Fibroblast of lung (primary cell): ENCODE results near the gene IL26. TPM values are rescaled to one million over a fixed set of nuclear protein-coding genes. Genes with fewer than 3 reads are reported as not detected.

ENCODE experiments used
- DNase-seq, 2 donors: peaks; one replicate each; pipeline versions ENCODE4 v3.0.0 to v3.0.0-alpha.2; 2010; ENCODE audit warnings: low read depth in 2 of 2
- H2AFZ ChIP-seq: 2 replicates; pipeline ENCODE4 v1.5.1; 2012; ENCODE audit warnings: low read length, control low read depth, inconsistent platforms
- H3K27ac ChIP-seq: 2 replicates; pipeline ENCODE4 v1.5.1; 2011; ENCODE audit warnings: low read length, control low read depth; ENCODE audit not compliant: insufficient read depth
- H3K27me3 ChIP-seq: 2 replicates; pipeline ENCODE4 v1.5.1; 2011; ENCODE audit warnings: mild to moderate bottlenecking, low read length; ENCODE audit not compliant: control insufficient read depth, insufficient read depth
- H3K36me3 ChIP-seq: 2 replicates; pipeline ENCODE4 v1.5.1; 2011; ENCODE audit warnings: low read length; ENCODE audit not compliant: control insufficient read depth, insufficient read depth
- H3K4me1 ChIP-seq: 2 replicates; pipeline ENCODE4 v1.5.1; 2011; ENCODE audit warnings: low read length; ENCODE audit not compliant: control insufficient read depth, insufficient read depth; ENCODE audit errors: extremely low read depth
- H3K4me2 ChIP-seq: 2 replicates; pipeline ENCODE4 v1.5.1; 2011; ENCODE audit warnings: low read length, control low read depth; ENCODE audit not compliant: insufficient read depth; ENCODE audit errors: extremely low read depth
- H3K4me3 ChIP-seq, 4 experiments: fragments of 200-600 bp in 1 of 4; sonication (generic) in 1 of 4; replicated peaks in 1 of 4; 2 replicates each; pipeline ENCODE4 v1.5.1; 2011 to 2016; ENCODE audit warnings: low read length in 4 of 4, low read depth in 3 of 4, mild to moderate bottlenecking in 3 of 4, control low read depth in 2 of 4, inconsistent platforms in 1 of 4, mixed read lengths in 1 of 4; ENCODE audit not compliant: insufficient read depth in 1 of 4; ENCODE audit errors: control extremely low read depth in 1 of 4
- H3K79me2 ChIP-seq: 2 replicates; pipeline ENCODE4 v1.5.1; 2012; ENCODE audit warnings: mild to moderate bottlenecking, low read length, inconsistent platforms; ENCODE audit not compliant: control insufficient read depth, insufficient read depth
- H3K9ac ChIP-seq: 2 replicates; pipeline ENCODE4 v1.5.1; 2011; ENCODE audit warnings: mild to moderate bottlenecking, low read length, control low read depth; ENCODE audit not compliant: insufficient read depth
- H3K9me3 ChIP-seq: 2 replicates; pipeline ENCODE4 v1.5.1; 2012; ENCODE audit warnings: low read depth, low read length; ENCODE audit not compliant: control insufficient read depth, insufficient read depth
- H4K20me1 ChIP-seq: 2 replicates; pipeline ENCODE4 v1.5.1; 2011; ENCODE audit warnings: low read length; ENCODE audit not compliant: control insufficient read depth, insufficient read depth; ENCODE audit errors: extremely low read depth
- CTCF ChIP-seq, 2 donors: IDR thresholded peaks in 1 of 2; conservative IDR thresholded peaks in 1 of 2; 1 replicate in 1 of 2; 2 replicates in 1 of 2; pipeline ENCODE4 v1.5.1; 2011 to 2012; ENCODE audit warnings: low read length in 2 of 2, control low read depth in 1 of 2, inconsistent platforms in 1 of 2, low read depth in 1 of 2, mild to moderate bottlenecking in 1 of 2
- EZH2 ChIP-seq: IDR thresholded peaks from 2 replicates; pipeline ENCODE4 v1.5.1; 2012; ENCODE audit warnings: low read length, control low read depth, mild to moderate bottlenecking; ENCODE audit errors: missing control alignments
- polyA plus RNA-seq, 2 donors: library from polyadenylated mRNA; depleted of rRNA in 1 of 2; stranded (reverse) in 1 of 2; unstranded in 1 of 2; fragments of >200 nt; gene quantifications; 2 replicates each; pipeline ENCODE4 v1.2.1, GENCODE V29; 2011 to 2012; ENCODE audit warnings: missing spikeins in 1 of 2
- total RNA-seq: library from RNA; depleted of rRNA; stranded (reverse); fragments of >200 nt; gene quantifications from 2 replicates; pipeline ENCODE4 v1.2.1, GENCODE V29; 2014

The IL26 gene
- total and polyA plus RNA-seq, 2 donors (not counting 1 experiment from before 2014, with no cell fraction given) = not detected

- Histone ChIP-seq H3K79me2 (no peaks in the 10 kb centered on the region), H3K4me3 (no peak overlapping the region), H3K9me3 (no peaks in the 10 kb centered on the region), H2AFZ (no peak overlapping the region), H3K27me3 (peaks cover 8% of the 10 kb centered on the region), H4K20me1 (no peaks in the 10 kb centered on the region), H3K9ac (no peak overlapping the region), H3K4me2 (no peak overlapping the region), H3K36me3 (no peaks in the 10 kb centered on the region), H3K27ac (no peak overlapping the region), H3K4me1 (no peaks in the 10 kb centered on the region)
- peak in 1 of 2 donors; percentile 84 for DNase-seq
- TF ChIP-seq CTCF (conservative IDR thresholded peaks at IDR 0.05 in 1 of 2, IDR thresholded peaks at IDR 0.05 in 1 of 2; ENCODE audit: low read depth in 1 of 2, low read length in 2 of 2) = no peak
- TF ChIP-seq EZH2 = no peak
These were observed 24.8 kb downstream of the IL26 start for GRCh38 chr12:68200854-68201253.

GRCh38 chr12:68199127-68199526 is 26.5 kb downstream of the IL26 start:
- Histone ChIP-seq H3K9me3 (no peaks in the 10 kb centered on the region), H3K79me2 (no peaks in the 10 kb centered on the region), H3K9ac (no peak overlapping the region), H3K27ac (no peak overlapping the region), H3K27me3 (peaks cover 8% of the 10 kb centered on the region), H3K4me1 (no peaks in the 10 kb centered on the region), H3K4me3 (no peak overlapping the region), H4K20me1 (no peaks in the 10 kb centered on the region), H2AFZ (no peak overlapping the region), H3K36me3 (no peaks in the 10 kb centered on the region), H3K4me2 (no peak overlapping the region)
- no peak for DNase-seq
- TF ChIP-seq CTCF (conservative IDR thresholded peaks at IDR 0.05 in 1 of 2, IDR thresholded peaks at IDR 0.05 in 1 of 2; ENCODE audit: low read depth in 1 of 2, low read length in 2 of 2) (no peak), EZH2 (no peak)

GRCh38 chr12:68198507-68199086 is 27.0 kb downstream of the IL26 start:
- Histone ChIP-seq H3K27ac (no peak overlapping the region), H3K4me2 (no peak overlapping the region), H3K27me3 (peaks cover 8% of the 10 kb centered on the region), H3K4me1 (no peaks in the 10 kb centered on the region), H3K36me3 (no peaks in the 10 kb centered on the region), H3K4me3 (no peak overlapping the region), H4K20me1 (no peaks in the 10 kb centered on the region), H3K9me3 (no peaks in the 10 kb centered on the region), H3K79me2 (no peaks in the 10 kb centered on the region), H3K9ac (no peak overlapping the region), H2AFZ (no peak overlapping the region)
- TF ChIP-seq EZH2 (no peak), CTCF (conservative IDR thresholded peaks at IDR 0.05 in 1 of 2, IDR thresholded peaks at IDR 0.05 in 1 of 2; ENCODE audit: low read depth in 1 of 2, low read length in 2 of 2) (no peak)
- no peak for DNase-seq
